Central memory CD8-positive, alpha-beta T cell (primary cell): ENCODE results near the gene PZP.
"Not testable (repeated sequence)": the region's sequence is repeated elsewhere in the genome, so short reads cannot be mapped to it uniquely, and the experiment has no call there.

Experiments used
- ATAC-seq: fragments of 150-1000 bp; cut with Tn5 transposase; replicated peaks from 2 replicates; pipeline ENCODE4 v1.10.0; 2022; ENCODE audit warnings: mild to moderate bottlenecking, moderate FRiP score, moderate number of reproducible peaks; ENCODE audit not compliant: poor library complexity, severe bottlenecking; ENCODE audit errors: extremely low read depth
- DNase-seq, 2 donors: peaks; one replicate each; pipeline ENCODE4 v3.0.0; 2021; ENCODE audit warnings: low spot score in 2 of 2
- H3K27ac Mint-ChIP-seq: one replicate; pipeline ENCODE4 v1.8.0; 2022; ENCODE audit warnings: low read depth, mild to moderate bottlenecking, moderate library complexity, mixed read lengths
- H3K27me3 Mint-ChIP-seq: one replicate; pipeline ENCODE4 v1.8.0; 2022; ENCODE audit warnings: mixed read lengths
- H3K36me3 Mint-ChIP-seq: one replicate; pipeline ENCODE4 v1.8.0; 2022; ENCODE audit warnings: mild to moderate bottlenecking, moderate library complexity, mixed read lengths; ENCODE audit not compliant: insufficient read depth
- H3K4me1 Mint-ChIP-seq: one replicate; pipeline ENCODE4 v1.8.0; 2022; ENCODE audit warnings: mixed read lengths
- H3K4me3 Mint-ChIP-seq: one replicate; pipeline ENCODE4 v1.8.0; 2022; ENCODE audit warnings: mild to moderate bottlenecking, moderate library complexity, mixed read lengths
- H3K9me3 Mint-ChIP-seq: one replicate; pipeline ENCODE4 v1.8.0; 2022; ENCODE audit warnings: mixed read lengths

PZP gene

GRCh38 chr12:9237286-9237685, 29.1 kb upstream of the PZP start:
- Mint-ChIP-seq H3K27ac (no peak overlapping the region), H3K9me3 (no peaks in the 10 kb centered on the region), H3K27me3 (no peaks in the 10 kb centered on the region), H3K36me3 (peaks cover 15% of the 10 kb centered on the region), H3K4me1 (peaks cover 7% of the 10 kb centered on the region), H3K4me3 (no peak overlapping the region)
- no peak for ATAC-seq
- no peak for DNase-seq

DNA sequence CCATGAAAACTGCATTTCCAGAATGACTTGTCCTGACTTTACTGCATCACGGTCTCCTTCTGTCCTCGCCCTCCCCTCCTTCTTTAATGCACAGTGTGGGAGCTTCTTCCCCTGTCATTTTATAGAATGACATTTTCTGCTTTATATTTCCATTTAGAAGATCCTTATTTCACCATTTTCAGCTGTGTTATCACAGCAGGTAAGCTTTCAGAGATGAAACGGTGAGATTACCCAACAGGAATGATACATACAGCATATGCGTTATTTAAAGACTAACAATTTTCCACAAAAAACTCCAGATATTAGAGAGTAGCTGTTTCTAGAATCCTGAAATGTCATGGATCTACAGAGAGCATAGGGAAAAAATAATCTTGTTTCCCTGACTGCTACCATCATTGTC, 27.3 kb upstream of the PZP start:
- H3K4me3 Mint-ChIP-seq: no peak overlapping the region
- peaks cover 7% of the 10 kb centered on the region for H3K4me1 Mint-ChIP-seq
- DNase-seq: no peak
- peaks cover 18% of the 10 kb centered on the region for H3K36me3 Mint-ChIP-seq
- H3K9me3 Mint-ChIP-seq: no peaks in the 10 kb centered on the region
- no peaks in the 10 kb centered on the region for H3K27me3 Mint-ChIP-seq
- ATAC-seq: no peak
- no peak overlapping the region for H3K27ac Mint-ChIP-seq

DNA sequence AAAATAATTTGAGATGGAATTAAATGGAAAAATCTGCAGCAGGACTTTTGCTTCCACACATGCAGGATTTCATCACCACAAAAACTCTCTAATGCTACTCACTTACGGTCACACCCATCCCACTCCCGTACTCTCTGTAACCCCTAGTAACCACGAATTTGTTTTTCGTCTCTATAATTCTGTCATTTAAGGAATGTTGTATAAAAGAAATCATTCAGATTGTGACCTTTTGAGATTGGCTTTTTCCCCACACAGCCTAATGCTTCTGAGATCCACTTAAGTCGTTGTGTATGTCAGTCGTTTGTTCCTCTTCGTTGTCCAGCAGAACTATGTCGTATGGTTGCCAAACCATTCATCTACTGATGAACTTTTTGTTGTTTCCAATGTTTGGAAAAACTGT, 19.8 kb upstream of the PZP start:
- Mint-ChIP-seq H3K27ac (no peak overlapping the region), H3K4me3 (no peak overlapping the region), H3K9me3 (no peaks in the 10 kb centered on the region), H3K36me3 (peaks cover 9% of the 10 kb centered on the region), H3K27me3 (no peaks in the 10 kb centered on the region), H3K4me1 (no peaks in the 10 kb centered on the region)
- ATAC-seq (no peak), DNase-seq (no peak)

GRCh38 chr12:9223830-9224229, 15.6 kb upstream of the PZP start:
- peaks cover 5% of the 10 kb centered on the region for H3K36me3 Mint-ChIP-seq
- H3K4me3 Mint-ChIP-seq: no peak overlapping the region
- no peak overlapping the region for H3K27ac Mint-ChIP-seq
- DNase-seq (no peak), ATAC-seq (no peak)
- no peaks in the 10 kb centered on the region for H3K9me3 Mint-ChIP-seq
- no peaks in the 10 kb centered on the region for H3K27me3 Mint-ChIP-seq
- no peaks in the 10 kb centered on the region for H3K4me1 Mint-ChIP-seq

- no peak for ATAC-seq
Measured at GRCh38 chr12:9221483-9221882, 13.3 kb upstream of the PZP start.

DNA sequence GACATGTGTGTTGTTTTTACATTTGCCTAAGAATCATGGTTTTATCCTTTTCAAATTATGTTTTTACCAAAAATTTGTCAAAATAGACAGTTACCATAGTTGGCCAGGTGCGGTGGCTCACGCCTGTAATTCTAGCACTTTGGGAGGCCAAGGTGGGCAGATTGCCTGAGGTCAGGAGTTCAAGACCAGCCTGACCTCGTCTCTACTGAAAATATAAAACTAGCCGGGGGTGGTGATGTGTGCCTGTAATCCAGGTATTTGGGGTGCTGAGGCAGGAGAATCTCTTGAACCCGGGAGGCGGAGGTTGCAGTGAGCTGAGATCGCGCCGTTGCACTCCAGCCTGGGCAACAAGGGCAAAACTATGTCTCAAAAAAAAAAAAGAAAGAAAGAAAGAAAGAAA, 12.8 kb upstream of the PZP start:
- not testable (repeated sequence) for ATAC-seq, H3K27me3 Mint-ChIP-seq, H3K36me3 Mint-ChIP-seq, H3K4me1 Mint-ChIP-seq, DNase-seq, H3K9me3 Mint-ChIP-seq, H3K4me3 Mint-ChIP-seq
- H3K27ac Mint-ChIP-seq: peak overlapping the region; percentile 29

More at GRCh38 chr12:9221483-9221882, 13.3 kb upstream of the PZP start:
- H3K27me3 Mint-ChIP-seq: no peaks in the 10 kb centered on the region
- H3K9me3 Mint-ChIP-seq: no peaks in the 10 kb centered on the region
- no peak for DNase-seq
- peaks cover 5% of the 10 kb centered on the region for H3K36me3 Mint-ChIP-seq
- no peaks in the 10 kb centered on the region for H3K4me1 Mint-ChIP-seq
- H3K27ac Mint-ChIP-seq: no peak overlapping the region
- no peak overlapping the region for H3K4me3 Mint-ChIP-seq

GRCh38 chr12:9214534-9214933, 6.3 kb upstream of the PZP start:
- Mint-ChIP-seq H3K27me3 (no peaks in the 10 kb centered on the region), H3K27ac (no peak overlapping the region), H3K4me1 (peaks cover 12% of the 10 kb centered on the region), H3K4me3 (no peak overlapping the region), H3K9me3 (no peaks in the 10 kb centered on the region), H3K36me3 (peaks cover 4% of the 10 kb centered on the region)
- DNase-seq: no peak
- ATAC-seq: no peak

DNA sequence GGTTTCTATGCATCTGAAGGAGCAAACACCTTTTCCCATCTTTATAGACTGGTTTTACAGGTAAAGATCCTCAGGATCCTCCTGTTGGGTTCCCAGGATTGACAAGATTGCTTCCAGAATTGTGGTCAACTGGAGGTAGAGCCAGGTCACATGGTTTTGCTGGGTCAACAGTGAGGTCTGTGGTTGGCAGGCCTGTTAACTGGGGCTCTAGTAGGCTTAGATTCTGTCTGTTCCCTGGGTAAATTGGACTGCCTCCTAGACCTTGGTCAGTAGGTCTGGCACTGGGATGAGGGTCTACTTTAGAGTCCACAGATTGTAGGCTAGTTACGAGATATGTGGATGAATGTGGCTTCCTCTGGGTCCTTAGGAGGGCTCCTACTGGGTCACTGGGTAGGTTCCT, 3.5 kb upstream of the PZP start:
- DNase-seq (no peak), ATAC-seq (no peak)
- Mint-ChIP-seq H3K9me3 (no peaks in the 10 kb centered on the region), H3K36me3 (peaks cover 5% of the 10 kb centered on the region), H3K4me3 (no peak overlapping the region), H3K27ac (no peak overlapping the region), H3K27me3 (no peaks in the 10 kb centered on the region), H3K4me1 (peaks cover 12% of the 10 kb centered on the region)

DNA sequence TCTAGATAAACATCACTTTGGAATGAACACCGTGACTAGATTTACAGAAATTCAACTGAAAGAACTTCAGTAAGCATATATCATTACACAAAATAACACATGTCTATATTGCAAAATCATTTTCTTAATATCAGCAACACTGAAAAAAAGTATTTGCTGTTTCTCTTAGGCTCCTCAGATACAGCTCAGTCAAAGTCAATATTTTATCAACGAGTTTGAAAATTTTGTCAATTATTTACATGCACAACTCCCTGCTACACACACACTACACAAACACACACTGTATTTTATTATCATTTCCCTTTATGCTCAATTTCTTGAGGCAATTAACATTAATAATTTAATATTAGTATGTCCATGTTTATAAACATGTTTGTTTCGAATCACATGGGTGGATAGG, 3.8 kb downstream of the PZP start:
- Mint-ChIP-seq H3K27me3 (no peaks in the 10 kb centered on the region), H3K9me3 (no peaks in the 10 kb centered on the region), H3K36me3 (peaks cover 14% of the 10 kb centered on the region), H3K4me1 (no peaks in the 10 kb centered on the region), H3K27ac (no peak overlapping the region), H3K4me3 (no peak overlapping the region)
- no peak for ATAC-seq
- no peak for DNase-seq

- Mint-ChIP-seq H3K36me3 (peaks cover 12% of the 10 kb centered on the region), H3K27ac (no peak overlapping the region), H3K4me3 (no peak overlapping the region), H3K9me3 (peaks cover 5% of the 10 kb centered on the region), H3K27me3 (no peaks in the 10 kb centered on the region), H3K4me1 (no peaks in the 10 kb centered on the region)
- DNase-seq (no peak), ATAC-seq (no peak)
Measured at GRCh38 chr12:9198012-9198411, 10.2 kb downstream of the PZP start.

- no peak overlapping the region for H3K4me3 Mint-ChIP-seq
- H3K27me3 Mint-ChIP-seq: no peaks in the 10 kb centered on the region
- peaks cover 11% of the 10 kb centered on the region for H3K36me3 Mint-ChIP-seq
- peaks cover 5% of the 10 kb centered on the region for H3K4me1 Mint-ChIP-seq
- ATAC-seq: no peak
- H3K27ac Mint-ChIP-seq: no peak overlapping the region
- DNase-seq: no peak
- H3K9me3 Mint-ChIP-seq: peaks cover 24% of the 10 kb centered on the region
Measured at GRCh38 chr12:9184276-9184675, 23.9 kb downstream of the PZP start.

DNA sequence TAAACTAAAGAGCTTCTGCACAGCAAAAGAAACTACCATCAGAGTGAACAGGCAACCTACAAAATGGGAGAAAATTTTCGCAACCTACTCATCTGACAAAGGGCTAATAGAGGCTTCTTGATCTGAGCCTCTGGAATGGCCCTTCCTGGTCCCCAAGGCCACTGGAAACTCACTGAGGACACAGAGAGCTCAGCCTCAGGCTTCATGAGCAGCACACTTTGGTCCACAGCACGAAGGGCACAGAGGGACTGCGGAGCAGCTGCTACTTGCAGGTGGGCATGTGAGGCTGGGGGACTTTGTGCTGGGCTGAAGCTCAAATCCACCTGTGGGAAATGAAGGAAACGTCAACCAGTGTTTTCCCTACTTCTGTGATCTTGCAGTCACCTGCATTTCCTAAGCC, 27.4 kb downstream of the PZP start:
- peaks cover 7% of the 10 kb centered on the region for H3K9me3 Mint-ChIP-seq
- H3K4me1 Mint-ChIP-seq: no peaks in the 10 kb centered on the region
- no peaks in the 10 kb centered on the region for H3K27me3 Mint-ChIP-seq
- H3K27ac Mint-ChIP-seq: no peak overlapping the region
- DNase-seq: no peak
- no peak for ATAC-seq
- H3K36me3 Mint-ChIP-seq: peaks cover 11% of the 10 kb centered on the region
- no peak overlapping the region for H3K4me3 Mint-ChIP-seq

DNA sequence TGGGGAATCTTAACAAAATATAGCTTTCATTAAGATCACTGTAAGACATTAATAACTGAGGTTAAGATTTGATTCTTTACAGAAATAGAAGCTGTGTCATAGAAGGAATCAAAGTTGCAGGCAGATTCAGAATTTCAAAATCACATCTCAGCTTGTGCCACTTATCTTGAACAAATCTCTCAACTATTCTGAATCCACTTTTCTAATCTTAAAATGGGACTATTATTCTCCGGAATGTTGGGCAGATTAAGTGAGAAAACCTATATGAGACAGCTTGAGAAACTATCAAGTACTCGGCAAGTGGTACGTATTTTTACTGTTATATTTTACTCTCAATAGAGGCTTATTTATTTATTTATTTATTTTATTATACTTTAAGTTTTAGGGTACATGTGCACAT, 28.4 kb downstream of the PZP start:
- Mint-ChIP-seq H3K36me3 (peaks cover 9% of the 10 kb centered on the region), H3K27ac (no peak overlapping the region)
- ATAC-seq: no peak

More for the DNA sequence above, 28.4 kb downstream of the PZP start:
- no peaks in the 10 kb centered on the region for H3K27me3 Mint-ChIP-seq
- no peak overlapping the region for H3K4me3 Mint-ChIP-seq
- no peaks in the 10 kb centered on the region for H3K9me3 Mint-ChIP-seq
- no peaks in the 10 kb centered on the region for H3K4me1 Mint-ChIP-seq
- no peak for DNase-seq
